Measurements from ENCODE around the gene BAHCC1. TPM values are rescaled to one million over a fixed set of nuclear protein-coding genes. Genes with fewer than 3 reads are reported as not detected.

Gene BAHCC1
- polyA plus RNA-seq, 1 donor from 2014 or later = 14.2 TPM

GRCh38 chr17:81370294-81370693, 25.0 kb upstream of the BAHCC1 start:
- H2AFZ ChIP-seq (ENCODE audit: low read depth, low read length) = no peak overlapping the region
- no peaks in the 10 kb centered on the region for H3F3A ChIP-seq (ENCODE audit: insufficient read depth, low read length, poor library complexity, severe bottlenecking)
- no peaks in the 10 kb centered on the region for H3K79me2 ChIP-seq (replicated peaks; ENCODE audit: insufficient read depth, low read length)
- no peak overlapping the region for H3K4me3 ChIP-seq (ENCODE audit: low read length)
- no peak overlapping the region for H3K9ac ChIP-seq (ENCODE audit: low read length)
- no peaks in the 10 kb centered on the region for H3K9me2 ChIP-seq (ENCODE audit: insufficient read depth, low read length)
- H3K36me3 ChIP-seq (ENCODE audit: insufficient read depth, low read length) = no peaks in the 10 kb centered on the region
- no peaks in the 10 kb centered on the region for H4K20me1 ChIP-seq (ENCODE audit: insufficient read depth)
- H3K27me3 ChIP-seq (ENCODE audit: insufficient read depth, low read depth, low read length) = no peaks in the 10 kb centered on the region
- H3K9me3 ChIP-seq (ENCODE audit: low read length) = no peaks in the 10 kb centered on the region
- no peak overlapping the region for H3K27ac ChIP-seq (ENCODE audit: low read length)
- H3K4me2 ChIP-seq (ENCODE audit: low read length) = no peak overlapping the region
- TF ChIP-seq MXI1 (conservative IDR thresholded peaks at IDR 0.05; ENCODE audit: poor library complexity, severe bottlenecking) = no peak
- TF ChIP-seq POLR2AphosphoS5 (IDR thresholded peaks at IDR 0.05) = no peak
- TF ChIP-seq RAD21 (conservative IDR thresholded peaks at IDR 0.05) = no peak
- no peak for TF ChIP-seq TAF1 (IDR thresholded peaks at IDR 0.05; ENCODE audit: low read depth)
- no peak for TF ChIP-seq REST (IDR thresholded peaks at IDR 0.05; ENCODE audit: borderline replicate concordance)
- no peak for TF ChIP-seq EZH2 (IDR thresholded peaks at IDR 0.05; ENCODE audit: borderline replicate concordance, insufficient read depth, low read length, poor library complexity, severe bottlenecking)
- TF ChIP-seq SMC3 (conservative IDR thresholded peaks at IDR 0.05; ENCODE audit: poor library complexity) = no peak
- TF ChIP-seq EP300 (conservative IDR thresholded peaks at IDR 0.05; ENCODE audit: poor library complexity, severe bottlenecking) = no peak
- TF ChIP-seq CTCF (IDR thresholded peaks at IDR 0.05; ENCODE audit: poor library complexity, severe bottlenecking) = no peak

- no peaks in the 10 kb centered on the region for H3K79me2 ChIP-seq (replicated peaks; ENCODE audit: insufficient read depth, low read length)
- H3K9me2 ChIP-seq (ENCODE audit: insufficient read depth, low read length) = no peaks in the 10 kb centered on the region
- no peak overlapping the region for H3K4me2 ChIP-seq (ENCODE audit: low read length)
- no peaks in the 10 kb centered on the region for H3K27me3 ChIP-seq (ENCODE audit: insufficient read depth, low read depth, low read length)
- H3F3A ChIP-seq (ENCODE audit: insufficient read depth, low read length, poor library complexity, severe bottlenecking) = no peaks in the 10 kb centered on the region
- no peaks in the 10 kb centered on the region for H3K36me3 ChIP-seq (ENCODE audit: insufficient read depth, low read length)
- TF ChIP-seq EZH2 (IDR thresholded peaks at IDR 0.05; ENCODE audit: borderline replicate concordance, insufficient read depth, low read length, poor library complexity, severe bottlenecking) (no peak), REST (IDR thresholded peaks at IDR 0.05; ENCODE audit: borderline replicate concordance) (no peak), POLR2AphosphoS5 (IDR thresholded peaks at IDR 0.05) (no peak), EP300 (conservative IDR thresholded peaks at IDR 0.05; ENCODE audit: poor library complexity, severe bottlenecking) (no peak), RAD21 (conservative IDR thresholded peaks at IDR 0.05) (no peak), SMC3 (conservative IDR thresholded peaks at IDR 0.05; ENCODE audit: poor library complexity) (no peak), TAF1 (IDR thresholded peaks at IDR 0.05; ENCODE audit: low read depth) (no peak), MXI1 (conservative IDR thresholded peaks at IDR 0.05; ENCODE audit: poor library complexity, severe bottlenecking) (no peak), CTCF (IDR thresholded peaks at IDR 0.05; ENCODE audit: poor library complexity, severe bottlenecking) (no peak)
- H3K27ac ChIP-seq (ENCODE audit: low read length) = no peak overlapping the region
- H3K9me3 ChIP-seq (ENCODE audit: low read length) = no peaks in the 10 kb centered on the region
- H3K4me3 ChIP-seq (ENCODE audit: low read length) = no peak overlapping the region
- H2AFZ ChIP-seq (ENCODE audit: low read depth, low read length) = no peak overlapping the region
- H3K9ac ChIP-seq (ENCODE audit: low read length) = no peak overlapping the region
- H4K20me1 ChIP-seq (ENCODE audit: insufficient read depth) = no peaks in the 10 kb centered on the region
Measured at GRCh38 chr17:81371910-81372760, 23.1 kb upstream of the BAHCC1 start.
